Esophagus mucosa (tissue), 1 donor: ENCODE results near the gene AGPS. TPM values are rescaled to one million over a fixed set of nuclear protein-coding genes. Genes with fewer than 3 reads are reported as not detected.
"Not testable (repeated sequence)": the region's sequence is repeated elsewhere in the genome, so short reads cannot be mapped to it uniquely, and the experiment has no call there.

Source experiments
- ATAC-seq: fragments of 200-7000 bp; cut with Tn5 transposase; one replicate; pipeline ENCODE4 v1.9.1; 2020
- total RNA-seq: library from RNA; stranded (reverse); gene quantifications from one replicate; pipeline ENCODE4 v1.2.4, GENCODE V29; 2023
- donor health status: DM: yes; HTN: yes; CAD: no.

The AGPS gene
- total RNA-seq, 1 donor from 2014 or later = 38.1 TPM

DNA sequence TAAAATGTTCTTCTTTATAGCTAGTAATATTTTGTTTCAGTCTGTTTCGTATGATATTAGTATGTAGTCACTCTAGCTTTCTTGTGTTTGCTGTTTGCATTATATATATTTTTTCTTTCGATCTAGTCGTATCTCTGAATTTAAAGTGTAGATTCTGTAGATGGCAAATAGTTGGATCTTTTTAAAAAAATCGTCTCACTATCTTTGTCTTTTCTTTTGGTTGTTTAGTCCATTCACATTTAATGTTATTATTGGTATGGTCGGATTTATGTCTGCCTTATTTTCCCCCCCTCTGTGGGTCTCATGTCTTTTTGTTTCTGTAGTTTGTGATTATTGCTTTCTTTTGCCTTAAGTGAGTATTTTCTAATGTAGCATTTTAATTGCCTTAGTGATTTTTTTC lies 84.3 kb downstream of the AGPS start:
- ATAC-seq = no peak

DNA sequence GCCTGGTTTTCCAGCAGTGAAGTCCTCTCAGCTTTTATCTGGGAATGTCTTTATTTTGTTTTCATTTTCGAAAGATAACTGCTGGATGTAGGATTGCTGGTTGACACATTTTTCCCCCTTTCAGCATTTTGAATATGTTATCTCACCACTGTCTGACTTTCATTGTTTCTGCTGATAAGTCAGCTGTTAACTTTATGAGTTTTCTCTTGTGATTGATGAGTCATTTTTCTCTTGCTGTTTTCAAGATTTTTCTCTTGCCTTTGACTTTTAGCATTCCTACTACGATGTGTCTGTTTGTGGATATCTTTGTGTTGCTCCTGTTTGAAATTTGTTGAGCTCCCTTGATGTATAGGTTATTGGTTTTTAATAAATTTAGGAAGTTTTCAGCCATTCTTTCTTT lies 85.5 kb downstream of the AGPS start:
- no peak for ATAC-seq

DNA sequence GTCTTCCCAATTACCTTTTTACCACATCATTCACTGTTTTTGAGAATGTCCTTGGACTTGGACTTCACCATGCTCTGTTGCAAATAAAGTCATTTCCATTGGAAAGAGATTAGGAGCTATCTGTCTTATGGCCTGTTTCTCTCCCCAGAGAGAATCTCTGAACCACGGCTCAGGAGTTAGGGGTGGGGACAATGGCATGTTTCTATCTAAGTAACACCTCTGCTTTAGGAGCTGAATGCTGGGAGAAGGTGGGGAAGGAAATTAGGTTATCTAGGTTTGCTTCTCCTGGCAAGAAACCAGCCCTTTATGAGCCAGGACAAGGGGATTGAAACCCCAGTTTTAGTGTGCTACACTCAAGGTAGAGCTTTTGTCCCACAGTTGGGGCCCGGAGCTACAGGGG lies 86.3 kb downstream of the AGPS start:
- no peak for ATAC-seq

DNA sequence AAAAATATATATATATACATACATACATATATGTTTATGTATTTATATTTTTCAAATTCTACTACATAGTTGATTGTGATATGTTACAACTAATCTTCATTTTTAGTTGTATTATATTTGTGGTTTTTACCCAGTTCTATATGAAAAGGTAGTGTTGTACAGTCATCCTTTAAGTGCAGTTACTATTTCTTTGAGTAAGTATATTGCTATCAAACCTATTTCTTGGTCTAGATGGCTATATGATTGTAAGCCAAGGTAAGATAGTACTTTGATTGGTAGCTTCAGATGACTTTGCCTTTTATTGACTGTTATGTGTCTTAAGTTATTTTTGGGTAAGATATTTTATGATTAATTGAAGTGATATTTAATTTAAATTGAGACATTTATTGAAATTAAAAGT lies 89.6 kb downstream of the AGPS start:
- no peak for ATAC-seq

DNA sequence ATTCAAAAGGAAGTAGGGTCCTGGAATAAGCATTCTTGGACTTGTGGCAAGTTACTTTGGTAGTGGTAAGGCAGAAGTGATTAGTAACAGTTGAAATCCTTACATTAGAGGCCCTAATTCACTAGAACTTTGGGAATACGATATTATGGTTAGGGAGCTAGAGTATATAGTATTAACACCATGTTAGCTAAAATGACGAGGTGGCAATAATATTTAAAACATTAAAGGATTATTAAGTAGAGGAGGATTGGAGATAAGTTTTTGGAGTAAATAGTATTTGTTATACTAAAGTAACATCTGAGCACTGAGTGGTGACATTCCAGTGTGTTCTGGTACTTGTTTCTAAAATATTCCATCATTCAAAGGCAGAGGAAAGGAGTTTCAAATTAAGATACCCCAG lies 91.0 kb downstream of the AGPS start:
- ATAC-seq = no peak

DNA sequence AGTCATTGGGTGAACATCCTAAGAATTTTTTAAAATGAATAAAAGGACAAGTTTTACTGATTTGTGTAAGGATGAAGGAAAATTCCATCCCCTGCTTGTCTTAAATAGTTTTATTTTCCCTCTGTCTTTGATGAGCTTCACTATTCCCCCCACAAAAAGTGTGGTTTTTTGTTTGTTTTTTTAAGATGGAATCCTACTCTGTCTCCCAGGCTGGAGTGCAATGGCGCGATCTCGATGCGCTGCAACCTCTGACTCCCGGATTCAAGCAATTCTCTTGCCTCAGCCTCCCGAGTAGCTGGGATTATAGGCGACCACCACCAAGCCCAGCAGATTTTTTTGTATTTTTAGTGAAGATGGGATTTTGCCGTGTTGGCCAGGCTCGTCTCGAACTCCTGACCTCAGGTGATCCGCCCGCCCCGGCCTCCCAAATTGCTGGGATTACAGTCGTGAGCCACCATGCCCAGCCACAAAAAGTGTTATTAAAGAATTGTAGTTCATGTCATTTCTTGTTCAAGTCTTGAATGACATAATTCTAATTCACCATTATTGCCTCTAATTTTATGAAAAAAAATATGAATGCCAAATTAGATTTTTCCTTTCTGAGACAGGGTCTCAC lies 91.7 kb downstream of the AGPS start:
- ATAC-seq = no peak

DNA sequence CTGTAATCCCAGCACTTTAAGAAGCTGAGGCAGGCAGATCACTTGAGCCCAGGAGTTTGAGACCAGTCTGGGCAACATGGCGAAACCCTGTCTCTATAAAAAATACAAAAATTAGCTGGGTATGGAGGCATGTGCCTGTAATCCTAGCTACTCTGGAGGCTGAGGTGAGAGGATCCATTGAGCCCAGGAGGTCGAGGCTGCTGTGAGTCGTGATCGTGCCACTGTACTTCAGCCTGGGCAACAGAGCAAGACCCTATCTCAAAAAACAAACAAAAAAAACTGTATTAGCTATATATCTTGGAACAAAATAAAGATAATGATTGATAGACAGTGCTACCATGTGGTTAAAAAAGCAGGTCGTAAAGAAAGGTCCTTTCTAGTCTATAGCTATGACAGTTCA lies 93.1 kb downstream of the AGPS start:
- not testable (repeated sequence) for ATAC-seq

DNA sequence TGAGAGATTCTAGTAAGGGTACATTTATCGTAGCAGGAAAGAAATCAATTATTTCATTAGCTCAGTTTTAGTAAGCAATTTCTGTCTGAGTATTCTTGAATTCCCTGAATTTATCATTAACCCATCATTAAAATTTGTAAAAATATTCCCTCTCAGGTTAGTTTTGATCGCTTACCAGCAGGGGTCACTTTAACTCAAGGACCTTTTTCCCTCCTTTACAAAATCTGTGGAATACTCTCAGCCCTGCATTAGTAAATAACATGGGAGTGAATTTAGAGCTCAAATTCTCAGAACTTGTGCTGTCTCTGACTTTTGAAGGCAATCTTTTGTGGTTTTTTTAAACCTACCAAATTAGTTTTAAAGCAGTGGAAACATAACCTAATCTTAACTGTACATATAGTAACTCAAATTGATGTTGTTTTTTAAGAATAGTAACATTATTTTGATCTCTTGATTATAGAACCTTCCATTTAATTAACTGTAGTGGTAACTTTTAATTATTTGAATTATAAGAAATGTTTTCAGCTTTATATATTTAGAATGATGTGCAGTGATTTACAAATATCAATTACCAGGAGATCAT lies 97.2 kb downstream of the AGPS start:
- ATAC-seq = no peak

DNA sequence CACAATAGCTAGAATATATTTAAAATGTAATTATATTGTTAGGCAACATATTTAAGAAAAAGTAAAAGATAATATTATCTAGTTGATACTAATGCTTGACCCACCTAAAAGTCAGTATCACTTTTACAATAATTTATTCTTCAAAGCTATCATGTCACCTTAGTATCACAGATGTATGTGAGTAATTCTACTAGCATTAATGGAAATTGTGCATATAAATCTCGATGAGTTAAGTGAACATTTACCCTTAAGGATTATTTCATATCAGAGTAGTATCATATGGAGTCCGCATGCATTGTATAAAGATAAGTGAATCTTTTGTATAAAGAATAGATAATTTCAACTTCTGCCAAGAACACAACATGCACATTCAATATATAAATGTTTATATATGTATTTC lies 103.4 kb downstream of the AGPS start:
- ATAC-seq = no peak

DNA sequence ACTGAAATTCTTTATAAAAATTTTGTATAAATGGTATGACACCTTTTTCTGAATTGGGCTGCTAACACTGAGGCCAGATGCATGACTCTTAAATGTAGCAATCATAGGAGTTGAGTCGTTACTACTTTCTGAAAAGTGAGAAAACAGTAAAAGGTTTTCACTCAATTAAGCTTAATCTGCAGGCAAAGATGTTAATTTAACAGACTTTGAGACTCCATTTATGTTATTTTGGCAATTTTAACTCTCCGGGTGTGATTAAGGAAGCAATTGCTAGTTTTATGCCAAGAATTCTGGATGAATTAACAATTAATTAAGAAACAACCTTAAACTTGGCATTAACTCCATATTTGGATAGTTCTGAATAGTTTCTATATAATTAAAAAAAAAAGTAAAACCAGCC lies 104.3 kb downstream of the AGPS start:
- no peak for ATAC-seq

DNA sequence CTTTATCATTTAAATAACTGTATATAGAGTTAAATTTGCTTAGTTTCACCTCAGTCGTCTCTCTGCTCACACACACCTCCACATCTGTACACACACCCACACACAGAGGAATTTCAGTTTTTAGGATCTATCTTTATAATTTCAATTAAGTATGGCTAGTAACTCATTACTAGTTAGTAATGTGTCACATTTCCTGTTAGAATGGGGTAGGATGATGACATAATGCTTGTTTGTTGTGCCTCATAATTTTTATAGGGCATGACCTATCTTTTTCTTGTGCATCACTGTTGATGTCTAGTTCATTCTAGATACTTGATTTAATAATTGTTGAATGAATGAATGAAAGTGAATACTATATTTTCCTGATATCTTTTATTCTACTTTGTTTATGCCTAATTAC lies 108.6 kb downstream of the AGPS start:
- ATAC-seq = no peak

DNA sequence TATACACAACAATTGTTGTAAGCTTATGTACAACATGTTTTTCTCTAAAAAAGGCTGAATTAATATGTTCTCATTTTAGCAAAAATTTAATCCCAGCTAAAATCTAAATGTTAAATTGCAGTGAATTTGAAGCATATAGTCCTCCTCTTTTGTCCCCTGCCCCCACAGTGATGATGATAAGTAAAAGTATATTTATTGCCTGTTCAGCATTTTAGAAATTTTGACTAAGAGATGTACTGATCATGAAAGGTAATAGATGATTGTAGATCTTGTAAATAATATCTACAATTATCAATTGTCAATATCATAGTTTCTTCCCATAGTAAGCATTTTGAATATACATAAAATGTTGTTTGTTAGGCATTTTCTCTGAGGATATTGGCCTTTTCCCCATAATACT lies 113.9 kb downstream of the AGPS start:
- ATAC-seq = no peak

DNA sequence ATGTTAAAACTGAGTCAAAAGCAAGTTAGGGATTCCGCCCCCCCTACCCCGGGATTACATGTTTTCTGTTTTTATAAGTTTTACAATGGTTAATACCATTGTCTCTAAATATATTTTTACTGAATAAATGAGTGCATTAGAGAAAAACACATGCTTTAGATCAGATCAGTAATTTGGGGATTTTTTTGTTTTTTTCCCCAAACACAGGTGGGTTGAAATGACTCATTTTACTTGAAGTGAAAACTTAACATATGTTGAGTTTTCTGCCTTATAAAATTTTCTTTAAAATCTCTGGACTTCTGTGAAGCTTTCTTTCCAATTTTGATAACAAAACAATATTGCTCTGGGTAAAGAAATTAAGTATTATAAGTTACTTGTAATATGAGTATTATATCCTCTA lies 114.4 kb downstream of the AGPS start:
- no peak for ATAC-seq

DNA sequence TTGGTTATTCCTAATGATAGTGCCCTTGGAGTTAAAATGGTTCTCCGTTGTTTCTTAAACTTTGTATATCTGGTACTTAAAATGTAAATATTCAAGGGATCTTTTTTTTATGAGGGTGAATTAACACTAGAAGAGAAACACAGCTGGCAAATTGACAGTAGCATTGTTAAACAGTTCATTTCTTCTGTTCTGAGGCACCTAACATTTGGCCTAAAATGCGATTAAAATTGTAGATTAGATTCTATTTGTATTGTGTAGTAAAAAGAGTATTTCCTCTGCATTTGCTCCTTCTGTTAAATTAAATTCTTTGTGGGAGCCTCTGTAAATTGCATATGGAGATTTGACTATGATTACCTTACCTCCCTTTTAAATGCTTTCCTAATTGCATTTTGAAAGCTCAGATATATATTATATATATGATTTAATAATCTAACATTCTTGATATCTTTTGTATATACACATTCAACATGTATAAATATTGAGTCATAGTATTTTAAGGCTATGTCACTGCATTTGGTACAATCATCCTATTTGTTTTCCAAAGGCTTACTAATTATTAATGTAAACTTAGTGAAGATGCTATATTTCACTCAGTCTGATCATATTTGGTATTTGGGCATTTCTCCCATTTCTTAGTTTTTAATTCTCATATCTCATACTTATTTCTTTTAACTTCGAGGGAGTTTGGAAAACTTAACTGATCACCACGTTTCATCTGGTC lies 124.4 kb downstream of the AGPS start:
- no peak for ATAC-seq

DNA sequence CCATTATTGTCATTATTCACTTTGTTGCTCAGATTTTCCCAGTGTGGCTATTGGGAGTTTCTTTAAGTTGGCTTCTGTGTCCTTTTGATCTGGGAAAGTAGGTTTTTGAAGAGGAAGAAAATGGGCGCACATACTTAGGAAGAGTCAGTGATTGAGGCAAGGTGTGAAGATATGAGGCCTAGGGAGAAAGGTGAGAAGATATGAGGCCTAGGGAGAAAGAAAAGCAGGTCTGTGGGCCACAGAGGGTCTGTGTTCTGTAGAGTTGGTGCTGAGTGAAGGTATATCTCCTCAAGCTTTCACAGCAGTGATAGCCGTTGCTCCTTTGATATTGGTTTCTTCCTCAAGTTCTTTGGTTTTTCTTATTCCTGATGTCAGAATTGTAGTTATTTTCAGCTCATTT lies 126.2 kb downstream of the AGPS start:
- no peak for ATAC-seq

DNA sequence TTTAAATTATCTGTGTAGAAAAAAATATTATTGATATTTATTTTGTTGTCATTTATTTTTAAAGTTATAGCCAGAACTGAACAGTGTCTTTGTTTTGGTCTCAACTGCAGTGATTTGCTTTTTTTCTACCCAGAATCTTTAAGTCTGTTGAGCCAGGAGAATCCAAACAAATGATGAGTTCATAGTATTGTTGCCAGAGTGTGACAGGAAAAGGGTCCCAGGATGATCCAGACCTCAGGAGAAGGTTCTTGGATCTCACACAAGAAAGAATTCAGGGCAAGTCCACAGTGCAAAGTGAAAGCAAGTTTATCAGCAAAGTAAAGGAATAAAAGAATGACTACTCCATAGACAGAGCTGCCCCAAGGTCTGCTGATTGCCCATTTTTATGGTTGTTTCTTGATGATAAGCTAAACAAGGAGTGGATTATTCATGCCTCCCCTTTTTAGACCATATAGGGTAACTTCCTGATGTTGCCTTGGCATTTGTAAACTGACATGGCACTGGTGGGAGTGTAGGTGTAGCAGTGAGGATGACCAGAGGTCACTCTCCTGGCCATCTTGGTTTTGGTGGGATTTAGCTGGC lies 127.1 kb downstream of the AGPS start:
- no peak for ATAC-seq

DNA sequence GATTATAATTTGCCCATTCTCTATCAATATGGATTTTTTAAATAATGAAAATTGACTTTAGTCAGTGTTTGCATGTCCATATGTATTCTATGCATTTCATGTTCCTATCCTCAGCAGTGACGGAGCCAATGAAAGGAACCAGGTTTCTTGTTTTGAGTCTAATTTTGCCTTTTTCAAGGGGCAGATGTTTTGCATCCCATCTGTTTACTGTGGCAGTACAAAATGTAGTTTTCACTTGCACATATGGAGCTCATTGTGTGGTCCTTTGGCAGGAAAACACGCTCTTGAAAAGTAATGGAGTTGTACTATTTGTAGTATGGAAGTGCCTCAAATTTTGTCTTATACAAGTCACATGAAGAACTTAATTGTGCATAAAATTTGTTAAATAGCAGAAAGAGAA lies 127.8 kb downstream of the AGPS start:
- no peak for ATAC-seq

DNA sequence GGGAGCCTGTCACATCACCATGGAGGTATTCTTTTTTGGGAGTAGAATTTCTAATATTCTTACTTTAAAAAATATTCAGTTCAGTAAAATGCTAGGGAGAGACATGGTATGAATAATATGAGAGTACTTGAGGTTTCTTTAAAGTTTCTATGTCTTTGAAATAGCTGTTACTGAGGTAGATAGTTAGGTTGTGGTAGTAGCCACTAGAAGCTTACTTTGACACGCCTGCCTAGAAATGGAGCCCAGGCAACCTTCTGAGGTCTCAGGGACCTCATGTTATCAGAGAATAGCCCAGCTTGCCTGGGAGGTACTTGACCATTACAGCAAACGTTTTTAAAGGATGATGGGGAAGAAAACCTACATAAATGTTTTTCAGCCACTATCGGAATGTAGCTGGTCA lies 131.2 kb downstream of the AGPS start:
- ATAC-seq = no peak

DNA sequence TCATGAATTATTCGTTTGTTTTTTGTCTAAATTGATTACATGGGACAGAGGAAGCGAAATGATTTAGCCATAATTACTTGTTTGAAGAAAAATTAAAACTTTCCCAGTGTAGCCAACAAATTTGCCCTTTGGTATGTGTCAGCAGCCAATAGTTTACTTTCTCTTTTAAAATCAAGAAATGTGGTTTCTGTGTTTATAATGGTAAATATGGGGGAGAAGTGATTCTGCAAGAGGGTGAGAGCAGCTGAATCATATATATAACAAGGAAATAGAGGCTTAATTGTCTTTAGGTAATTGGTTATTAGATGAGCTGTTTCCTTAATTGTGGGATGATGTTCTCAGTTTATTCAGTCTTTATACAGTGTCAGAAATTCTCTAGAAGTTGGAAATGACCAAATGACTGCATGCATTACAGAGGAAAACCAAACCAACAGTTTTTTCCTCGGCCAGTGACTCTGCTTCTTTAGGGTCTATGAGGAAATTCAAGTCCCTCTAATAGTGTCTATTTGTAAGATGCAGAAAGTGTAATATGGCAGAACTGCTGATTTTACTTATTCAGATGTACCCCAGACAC lies 132.9 kb downstream of the AGPS start:
- ATAC-seq = no peak

DNA sequence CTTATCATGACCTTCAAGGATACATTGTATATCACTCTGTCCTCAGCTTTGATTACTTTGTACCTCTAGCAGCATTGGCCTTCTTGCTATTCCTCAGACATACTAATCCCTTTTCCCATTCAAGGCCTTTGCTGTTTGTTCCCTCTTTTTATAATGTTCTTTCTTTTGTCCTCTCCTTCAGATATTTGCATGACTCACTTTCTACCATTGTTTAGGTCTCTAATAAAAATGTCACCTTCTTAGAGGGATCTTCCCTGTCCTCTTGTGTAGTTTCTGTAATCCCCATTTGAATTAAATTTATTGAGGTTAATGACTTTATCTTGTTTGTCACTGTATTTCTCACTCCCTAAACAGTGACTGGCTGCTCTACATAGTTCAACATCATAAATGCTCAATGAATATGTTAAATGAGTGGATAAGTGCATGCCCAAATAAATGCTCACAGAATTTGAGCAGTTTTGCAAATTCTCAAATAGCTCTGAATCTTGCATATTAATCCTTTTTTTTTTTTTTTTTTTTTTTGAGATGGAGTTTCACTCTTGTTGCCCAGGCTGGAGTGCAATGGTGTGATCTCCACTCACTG lies 135.9 kb downstream of the AGPS start:
- no peak for ATAC-seq

DNA sequence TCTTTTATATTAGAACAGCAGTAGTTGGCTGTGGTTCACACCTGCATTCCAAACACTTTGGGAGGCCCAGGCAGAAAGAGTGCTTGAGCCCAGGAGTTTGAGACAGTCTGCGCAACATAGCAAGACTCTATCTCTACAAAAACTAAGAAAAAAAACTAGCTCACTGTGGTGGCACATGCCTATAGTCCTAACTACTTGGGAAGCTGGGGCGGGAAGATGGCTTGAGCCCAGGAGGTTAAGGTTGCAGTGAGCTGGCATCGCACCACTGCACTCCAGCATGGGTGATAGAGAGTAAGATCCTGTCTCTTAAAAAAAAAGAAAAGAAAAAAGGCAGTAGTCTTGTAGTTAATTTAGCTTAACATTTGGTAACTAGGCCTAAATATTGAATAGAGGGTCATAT lies 136.6 kb downstream of the AGPS start:
- ATAC-seq = no peak

DNA sequence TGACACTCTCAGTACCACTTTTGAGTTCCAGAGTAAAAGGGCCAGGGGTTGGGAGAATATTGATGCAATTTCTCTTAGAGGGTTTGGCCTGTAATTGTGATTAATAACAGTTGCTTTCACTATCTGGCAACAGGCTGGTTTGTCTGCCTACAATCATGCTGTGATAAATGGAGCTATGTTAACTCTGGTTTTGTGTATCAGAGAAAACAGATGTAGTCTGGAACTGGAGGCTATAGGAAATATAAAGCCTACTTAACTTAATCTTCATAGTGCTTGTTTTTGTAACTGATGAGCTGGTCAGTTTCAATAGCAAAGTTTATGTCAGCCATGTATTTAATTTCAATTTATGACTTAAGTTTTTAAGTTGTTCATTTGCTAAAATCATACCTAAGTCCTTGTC lies 138.0 kb downstream of the AGPS start:
- ATAC-seq = no peak

DNA sequence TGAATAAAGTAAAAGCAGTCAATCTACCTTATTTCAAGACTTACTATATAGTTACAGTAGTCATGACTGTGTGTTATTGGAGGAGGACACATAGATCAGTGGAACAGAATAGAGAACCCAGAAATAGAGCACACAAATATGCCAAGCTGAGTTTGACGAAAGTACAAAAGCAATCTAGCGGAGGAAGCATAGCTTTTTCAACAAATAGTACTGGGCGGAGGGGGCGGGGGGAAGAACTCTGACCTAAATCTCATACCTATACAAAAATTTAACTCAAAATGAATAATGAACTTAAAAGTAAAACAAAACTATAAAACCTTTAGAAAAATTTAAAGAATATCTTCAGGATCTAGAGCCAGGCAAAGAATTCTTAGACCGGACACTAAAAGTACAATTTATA lies 139.1 kb downstream of the AGPS start:
- ATAC-seq = no peak
